NOMO-1 (cell line): ENCODE results near the gene ZFAND5.

Experiments used
- DNase-seq, 2 experiments: peaks; one replicate each; lab custom pipeline; 2025; ENCODE audit not compliant: unreplicated experiment in 2 of 2; lab: John Stamatoyannopoulos, UW

The ZFAND5 gene

DNA sequence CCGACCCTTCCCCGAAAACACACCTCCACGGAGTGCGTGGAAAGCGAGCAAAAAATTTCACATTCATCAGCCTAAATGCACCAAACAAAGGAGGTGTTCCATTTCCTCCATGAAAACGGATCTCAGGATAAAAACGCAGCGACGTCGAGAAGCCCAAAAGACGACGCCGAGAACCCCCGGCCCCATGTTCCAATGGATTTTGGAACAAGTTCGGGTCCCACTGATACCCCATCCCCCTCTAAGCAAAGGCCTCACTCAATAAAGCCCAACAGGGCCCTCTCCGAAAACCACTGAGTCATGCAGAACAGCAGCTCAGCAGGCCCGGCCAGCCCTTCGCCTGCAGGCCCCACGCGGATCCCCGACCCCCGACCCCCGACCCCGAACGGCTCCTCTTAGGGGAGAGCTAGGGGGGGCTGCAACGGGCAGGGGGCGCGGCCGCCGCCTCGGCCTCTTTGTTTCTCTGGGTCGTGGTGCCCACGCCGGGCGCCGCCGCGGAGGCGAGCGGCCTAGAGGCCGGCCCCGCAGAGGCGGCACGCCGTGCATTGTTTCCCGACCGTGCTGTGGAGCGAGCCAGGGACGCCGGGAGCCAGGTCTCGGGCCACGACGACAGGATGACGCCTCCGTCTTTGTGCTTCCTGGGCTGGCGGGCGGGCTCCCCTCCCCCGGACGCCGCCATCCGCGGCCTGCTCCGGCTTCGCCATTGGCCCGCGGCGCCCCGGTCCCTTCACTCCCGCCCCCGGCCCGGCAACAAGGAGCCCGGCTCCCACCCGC is 915 bp downstream of the ZFAND5 start:
- no peak for DNase-seq

DNA sequence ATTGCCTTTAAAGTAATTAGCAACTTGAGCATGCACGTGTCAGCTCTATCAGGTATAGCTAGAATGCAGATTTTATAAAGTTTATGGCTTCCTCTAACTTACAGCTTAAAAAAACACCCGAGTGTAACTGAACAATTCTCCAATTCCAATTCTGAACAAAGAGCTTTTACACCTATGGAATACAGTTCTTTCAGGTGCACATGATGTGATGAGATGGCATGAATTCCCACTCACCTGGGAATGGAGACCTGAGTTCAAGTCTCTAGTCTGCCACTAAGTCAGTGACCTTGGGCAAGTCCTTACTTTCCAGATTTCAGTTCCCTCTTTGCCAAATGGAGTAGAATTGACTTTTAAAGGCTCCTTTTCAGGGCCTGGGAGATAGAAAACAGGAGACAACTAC is 1.8 kb downstream of the ZFAND5 start:
- peak in 1 of 2 experiments; percentile 7 for DNase-seq

DNA sequence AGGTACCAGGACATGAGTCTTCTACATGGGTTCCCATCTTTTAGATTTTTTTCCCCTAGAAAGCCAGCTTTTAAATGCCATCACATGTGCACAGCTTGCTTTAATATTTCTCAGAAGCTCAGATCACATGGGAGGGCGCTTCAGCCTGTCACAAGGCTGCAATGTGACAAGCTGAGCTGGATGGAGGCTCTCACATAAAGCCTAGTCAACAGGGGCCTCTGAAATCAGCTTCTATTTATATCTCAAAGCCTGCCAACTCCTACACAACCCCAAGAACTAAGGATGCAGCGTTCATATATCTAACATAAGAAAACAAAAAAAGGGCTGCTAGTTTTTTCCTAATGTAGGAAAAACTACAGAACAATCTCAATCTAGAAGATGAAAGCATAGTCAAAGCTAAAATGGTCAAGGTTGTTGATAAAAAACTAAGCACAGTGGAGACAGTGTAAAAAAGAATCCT is 2.3 kb downstream of the ZFAND5 start:
- DNase-seq: peak; percentile 29 to 47

DNA sequence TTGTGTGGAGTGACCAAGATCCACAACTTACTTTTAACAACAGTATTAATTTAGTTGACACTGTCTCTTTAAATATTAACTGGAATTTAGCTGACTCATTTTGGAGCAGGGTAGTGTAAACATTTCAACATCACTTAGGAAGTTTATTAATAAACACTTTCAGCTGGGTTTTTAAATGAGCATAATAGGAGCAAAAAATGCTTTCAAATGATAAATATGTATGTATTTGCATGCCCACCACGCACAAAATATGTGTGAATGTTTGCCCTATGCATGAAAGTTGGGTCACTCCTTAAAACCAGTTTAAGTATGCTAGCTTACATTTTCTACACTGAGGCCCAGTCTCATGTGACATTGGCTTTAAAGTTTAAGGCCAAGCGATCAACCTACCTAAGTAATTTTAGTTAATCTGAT is 2.9 kb downstream of the ZFAND5 start:
- no peak for DNase-seq

DNA sequence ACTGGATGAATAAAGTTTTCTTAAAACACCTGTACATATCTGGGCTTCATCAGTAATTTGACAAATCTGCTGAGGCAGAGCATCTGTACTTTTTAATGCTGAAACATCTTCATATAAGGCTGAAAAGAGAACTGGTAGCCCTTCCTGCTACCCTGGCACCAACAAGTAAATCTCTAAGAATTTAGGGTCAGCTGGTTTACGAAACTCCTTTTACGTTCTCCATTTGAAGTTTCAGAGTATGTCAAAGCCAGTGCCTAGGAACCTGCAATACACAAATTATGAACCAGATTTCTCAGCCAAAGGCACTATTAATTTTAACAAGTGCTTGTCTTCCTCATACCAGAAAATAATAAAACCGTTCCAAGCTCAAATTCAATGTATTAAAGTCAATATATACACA is 3.8 kb downstream of the ZFAND5 start:
- DNase-seq: peak in 1 of 2 experiments; percentile 34

DNA sequence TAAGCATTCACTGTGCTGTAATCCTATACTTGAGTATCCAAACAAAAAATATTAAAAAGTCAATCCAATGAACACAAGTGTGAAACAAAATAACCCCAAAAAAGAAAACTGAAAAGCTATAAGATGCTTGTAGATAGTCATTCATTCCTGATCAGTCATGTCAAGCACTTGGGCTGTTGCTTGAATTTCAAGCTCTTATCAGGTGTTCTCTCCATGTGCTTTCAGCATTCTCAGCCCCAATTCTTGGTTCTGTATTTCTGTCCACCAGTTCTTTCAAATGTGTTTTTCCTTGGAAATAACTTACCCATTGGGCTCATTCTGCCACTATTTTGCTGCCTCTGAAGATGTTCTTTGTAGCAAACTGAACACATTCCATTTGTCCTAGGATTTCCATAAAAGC is 4.7 kb downstream of the ZFAND5 start:
- DNase-seq: no peak

DNA sequence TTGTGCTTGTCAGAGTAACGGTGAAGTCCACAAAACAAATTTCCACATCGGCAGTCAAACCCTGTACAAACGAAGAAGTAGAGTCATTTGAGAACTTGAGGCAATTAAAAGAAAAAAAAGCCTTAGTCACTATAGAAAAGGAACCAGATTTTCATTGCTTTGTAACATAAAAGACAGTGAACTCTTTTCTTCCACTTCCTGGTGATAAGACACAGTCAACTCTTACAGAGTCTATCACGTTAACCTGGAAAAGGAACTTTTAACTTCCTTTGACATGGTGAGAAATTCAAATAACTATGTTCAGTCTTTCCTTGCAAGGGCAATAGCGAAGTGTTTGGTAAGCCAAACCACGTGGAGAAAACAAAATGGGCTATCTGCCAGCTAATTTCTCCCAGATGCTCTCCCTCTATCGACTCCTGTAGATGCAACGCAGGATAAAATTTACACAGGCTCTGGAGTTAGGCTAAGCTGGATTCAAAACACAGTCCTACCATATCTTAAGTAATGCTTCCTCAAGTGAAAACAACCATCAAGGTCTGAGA is 8.9 kb downstream of the ZFAND5 start:
- DNase-seq: peak; percentile 50 to 69

DNA sequence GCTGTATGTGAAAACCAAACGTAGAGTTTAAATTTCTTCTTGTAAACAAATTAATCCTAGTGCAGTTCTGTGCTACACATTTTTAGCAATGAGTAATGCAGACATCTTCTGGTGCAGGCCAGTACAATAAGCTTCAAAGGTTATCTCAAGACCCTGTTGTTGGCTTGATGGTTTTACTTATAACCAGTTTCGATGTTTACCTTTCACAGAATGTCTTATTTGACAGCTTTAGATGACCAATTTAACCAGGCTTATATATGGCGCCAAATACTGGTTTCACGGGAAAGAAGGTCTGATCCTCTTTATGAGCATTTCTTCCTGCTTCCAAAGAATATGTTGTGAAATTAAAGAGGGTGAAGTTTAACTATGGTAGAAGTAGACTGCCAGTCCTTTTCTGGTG is 9.9 kb downstream of the ZFAND5 start:
- DNase-seq: no peak

DNA sequence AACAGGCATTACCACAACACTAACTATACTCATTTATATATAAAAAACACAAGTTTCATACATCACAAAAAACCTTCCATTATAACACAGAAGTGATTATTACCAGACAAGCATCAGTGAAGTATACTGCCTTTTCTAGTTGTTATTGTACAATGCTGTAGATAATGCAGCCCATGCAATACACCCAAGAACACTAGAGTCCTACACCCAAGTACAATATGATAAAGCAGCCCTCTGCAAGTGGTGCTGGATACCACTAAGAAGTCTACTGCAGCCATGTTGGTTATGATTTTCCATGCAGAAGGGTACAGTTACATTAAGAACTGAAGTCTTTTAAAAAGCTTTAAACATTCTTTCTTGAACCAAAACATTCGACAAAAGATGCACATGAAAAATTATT is 10.3 kb downstream of the ZFAND5 start:
- no peak for DNase-seq

DNA sequence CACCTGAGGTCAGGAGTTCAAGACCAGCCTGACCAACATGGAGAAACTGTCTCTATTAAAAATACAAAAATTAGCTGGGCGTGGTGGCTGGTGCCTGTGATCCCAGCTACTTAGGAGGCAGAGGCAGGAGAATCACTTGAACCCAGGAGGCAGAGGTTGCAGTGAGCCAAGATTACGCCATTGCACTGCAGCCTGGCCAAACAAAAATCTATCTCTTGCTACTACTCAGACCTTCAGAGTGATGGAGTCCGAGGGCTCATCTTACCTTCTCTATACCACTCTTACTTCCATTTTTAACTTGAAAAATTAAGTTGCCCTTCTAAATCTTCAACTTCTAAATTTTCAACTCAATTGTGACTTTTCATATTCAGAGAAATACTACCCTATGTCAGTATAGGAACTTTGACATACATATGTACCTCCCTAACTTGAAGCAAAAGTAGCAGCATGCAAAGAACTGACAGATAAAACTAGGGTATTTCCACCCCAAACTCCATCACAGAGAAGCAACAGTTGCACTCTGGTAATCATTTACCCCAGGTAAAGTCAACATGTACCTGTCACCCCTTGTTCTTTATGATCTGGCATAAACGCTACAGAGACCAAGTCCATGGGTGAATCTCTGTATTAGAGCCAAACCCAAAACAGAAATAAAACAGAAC is 11.4 kb downstream of the ZFAND5 start:
- DNase-seq: no peak

DNA sequence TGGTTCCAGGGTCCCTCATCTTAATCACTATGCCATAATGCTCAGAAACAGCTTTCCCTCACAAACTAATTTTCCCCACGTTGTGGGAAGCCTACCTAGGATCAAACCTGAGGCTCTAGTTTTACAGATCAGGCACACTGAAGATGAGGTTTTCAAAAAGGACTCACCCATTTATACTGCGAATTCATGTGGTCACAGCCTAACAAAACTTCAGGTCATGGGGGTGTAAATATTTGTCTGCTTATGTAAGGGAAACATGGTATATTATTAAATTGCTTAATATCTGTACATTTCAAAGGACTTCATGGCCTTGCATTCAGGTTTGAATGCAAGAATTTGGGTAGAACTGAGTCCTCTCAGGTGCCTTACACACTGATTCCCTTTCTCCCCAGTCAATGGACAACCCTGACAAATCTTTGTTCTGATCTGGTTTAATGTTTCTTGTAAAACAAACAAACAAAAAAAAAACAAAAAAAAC is 12.1 kb downstream of the ZFAND5 start:
- no peak for DNase-seq

DNA sequence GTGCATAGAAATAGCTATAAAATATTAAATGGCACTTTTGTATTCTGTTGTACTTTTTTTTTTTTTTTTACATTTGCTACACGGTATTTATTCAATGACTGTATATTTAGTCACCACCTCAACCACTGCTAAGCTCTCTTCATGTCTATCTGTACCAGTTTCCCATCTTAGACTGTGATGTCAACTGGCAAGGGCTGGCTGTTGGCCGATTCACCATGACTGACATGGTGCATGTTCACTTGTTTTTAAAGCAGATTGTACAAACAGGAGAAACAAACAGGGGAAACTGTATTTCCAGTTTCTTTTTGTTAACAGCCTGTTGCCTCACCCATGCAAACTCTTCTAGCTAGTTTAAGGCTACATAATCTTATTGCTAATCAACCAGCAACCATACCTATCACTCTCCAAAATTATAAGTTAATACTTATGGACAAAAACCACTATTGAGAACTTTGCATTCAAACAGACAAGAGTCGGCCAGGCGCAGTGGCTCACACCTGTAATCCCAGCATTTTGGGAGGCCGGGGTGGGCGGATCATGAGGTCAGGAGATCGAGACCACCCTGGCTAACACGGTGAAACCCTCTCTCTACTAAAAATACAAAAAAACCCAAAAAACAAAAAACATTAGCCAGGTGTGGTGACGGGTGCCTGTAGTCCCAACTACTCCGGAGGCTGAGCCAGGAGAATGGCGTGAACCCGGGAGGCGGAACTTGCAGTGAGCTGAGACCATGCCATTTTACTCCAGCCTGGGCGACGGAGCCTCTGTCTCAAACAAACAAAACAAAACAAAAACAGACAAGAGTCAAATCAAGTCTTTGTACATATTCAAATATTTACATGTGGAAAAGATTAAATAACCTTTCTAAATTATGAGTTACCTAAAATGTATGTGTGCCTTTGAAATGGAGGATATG is 13.2 kb downstream of the ZFAND5 start:
- DNase-seq: no peak

DNA sequence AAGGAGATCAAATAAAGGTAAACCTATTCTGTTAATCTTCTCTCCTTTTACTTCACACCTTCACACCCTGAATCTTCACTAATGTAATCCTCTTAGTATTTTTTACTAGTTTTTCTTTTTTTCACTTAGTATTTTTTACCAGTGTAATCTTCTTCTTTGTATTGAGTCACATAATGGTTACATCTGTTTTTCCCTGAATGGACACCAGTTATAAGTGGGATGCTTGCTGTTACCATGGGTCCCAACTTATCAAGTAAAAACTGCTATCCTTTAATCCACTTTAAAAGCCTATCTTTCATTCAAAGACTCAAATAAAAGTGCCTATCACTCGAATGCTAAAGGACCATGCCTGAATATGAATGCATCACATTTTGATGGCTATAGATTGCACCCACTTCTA is 15.1 kb downstream of the ZFAND5 start:
- no peak for DNase-seq

DNA sequence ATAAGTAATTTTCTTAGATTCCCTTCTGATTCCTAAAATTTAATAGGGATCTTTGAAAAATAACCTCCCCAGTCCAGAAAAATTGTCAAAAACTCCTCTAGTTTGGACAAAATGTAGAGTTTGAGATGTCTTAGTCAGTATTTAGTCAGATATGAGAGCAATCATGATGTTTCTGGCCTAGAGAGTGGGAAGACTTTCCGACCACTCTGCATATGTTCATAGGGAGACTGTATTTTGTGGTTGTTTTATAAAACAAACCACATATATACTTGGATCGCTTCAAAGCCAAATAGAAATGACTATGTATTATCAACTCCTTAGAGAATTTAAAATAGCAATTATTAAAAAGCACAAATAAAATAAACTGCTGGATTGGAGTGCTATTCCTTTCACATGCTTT is 15.8 kb downstream of the ZFAND5 start:
- no peak for DNase-seq

DNA sequence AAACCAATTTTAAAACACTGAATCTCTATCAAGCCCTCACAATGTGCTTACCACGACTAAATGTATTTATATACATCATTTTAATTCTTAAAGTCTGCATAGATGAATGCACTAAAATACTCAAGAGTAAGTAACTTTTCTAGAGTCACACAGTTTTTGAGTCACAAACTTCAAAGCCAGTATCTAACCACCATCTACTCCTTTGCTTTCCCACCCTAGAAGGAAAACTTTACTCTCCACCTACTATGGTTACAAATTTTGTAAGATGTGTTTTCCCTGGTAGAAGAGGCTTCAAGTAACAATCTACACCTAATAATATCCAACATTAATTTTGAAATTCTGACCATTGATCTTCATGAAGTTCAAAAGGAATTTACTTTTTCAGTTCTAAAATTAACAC is 18.7 kb downstream of the ZFAND5 start:
- DNase-seq: no peak

DNA sequence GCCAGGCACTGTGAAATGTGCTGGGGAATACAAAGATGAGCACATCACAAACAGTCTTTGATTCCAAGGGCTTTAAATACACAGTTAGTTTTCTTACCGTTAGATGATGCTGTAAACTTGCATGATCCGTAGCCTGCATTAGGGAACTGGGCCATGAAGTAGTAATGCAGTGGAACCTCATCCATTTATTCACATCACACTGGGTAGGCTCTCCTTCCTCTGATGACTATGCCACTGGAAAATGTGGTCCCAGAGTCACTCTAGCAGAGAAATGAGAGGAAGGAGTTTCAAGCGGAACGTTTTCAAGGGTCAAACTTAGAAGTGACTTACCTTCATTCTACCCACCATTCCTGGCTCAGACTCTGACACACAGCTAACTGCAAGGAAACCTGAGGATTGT is 26.4 kb downstream of the ZFAND5 start:
- no peak for DNase-seq

DNA sequence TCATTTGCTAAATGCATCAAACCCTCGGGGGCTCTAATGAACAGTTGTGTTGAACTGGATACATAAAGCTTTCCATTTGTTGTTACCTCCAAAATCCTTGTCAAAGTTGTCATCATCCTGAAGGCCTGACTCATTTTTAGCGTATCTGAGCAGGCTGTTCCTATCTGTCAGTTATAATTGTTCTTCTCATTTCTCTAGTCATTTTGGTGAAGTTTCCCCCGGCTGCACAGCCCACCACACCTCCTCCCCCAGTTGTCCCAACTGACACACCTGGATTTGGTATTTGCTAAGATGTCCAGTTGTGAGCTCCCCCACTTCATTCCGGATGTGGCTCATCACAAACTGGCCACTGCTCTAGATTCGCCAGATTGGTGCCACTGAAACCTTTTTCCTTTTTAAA is 27.7 kb downstream of the ZFAND5 start:
- DNase-seq: no peak

DNA sequence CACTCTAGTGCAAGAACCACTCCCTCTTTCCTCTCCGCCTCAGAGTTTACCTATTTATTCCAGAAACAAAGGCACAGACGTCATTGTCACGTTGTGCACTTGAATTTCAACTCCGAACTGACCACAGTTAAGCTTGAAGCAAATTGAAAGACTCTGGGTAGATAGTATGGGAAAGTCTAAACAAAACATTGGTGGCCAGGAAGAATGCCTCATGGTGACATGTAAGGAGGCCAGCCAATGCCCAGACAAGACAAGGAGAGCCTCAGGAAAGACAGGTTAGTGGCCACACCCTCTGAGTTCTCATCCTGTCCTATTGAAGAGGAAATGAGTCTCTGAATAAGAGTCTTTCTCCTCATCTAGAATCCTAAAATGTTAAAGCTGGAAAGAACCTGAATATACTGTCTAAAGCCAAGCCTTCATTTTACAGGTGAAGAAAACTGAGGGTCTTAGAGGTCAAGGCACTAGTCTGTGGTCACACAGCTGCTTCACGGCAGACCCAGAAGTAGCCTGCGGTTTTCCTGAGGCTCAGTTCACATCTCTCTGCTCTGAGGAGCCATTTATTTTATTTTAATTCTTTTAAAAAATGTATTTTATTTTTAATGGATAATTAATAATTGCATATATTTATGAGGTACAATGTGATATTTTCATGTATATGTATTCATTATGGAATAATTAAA is 30.2 kb downstream of the ZFAND5 start:
- no peak for DNase-seq

DNA sequence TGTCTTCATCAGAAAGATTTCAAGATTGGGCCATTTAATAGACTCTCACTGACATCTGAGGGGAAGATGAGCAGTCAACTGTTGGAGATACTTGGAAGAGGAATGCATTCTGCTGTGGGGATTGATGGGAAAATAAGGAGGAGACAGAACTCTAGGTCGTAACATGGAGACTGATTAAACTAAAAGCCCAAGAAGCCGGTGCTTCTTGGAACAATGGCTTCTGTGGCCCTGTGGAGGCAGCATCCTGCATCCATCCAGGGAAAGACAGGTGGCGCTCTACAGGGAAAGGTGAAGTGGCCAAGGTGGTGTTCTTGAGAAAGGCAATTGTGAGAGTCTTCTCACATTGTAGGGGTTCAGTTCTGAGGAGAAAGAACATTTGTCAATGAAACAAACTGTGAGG is 31.3 kb downstream of the ZFAND5 start:
- DNase-seq: no peak

DNA sequence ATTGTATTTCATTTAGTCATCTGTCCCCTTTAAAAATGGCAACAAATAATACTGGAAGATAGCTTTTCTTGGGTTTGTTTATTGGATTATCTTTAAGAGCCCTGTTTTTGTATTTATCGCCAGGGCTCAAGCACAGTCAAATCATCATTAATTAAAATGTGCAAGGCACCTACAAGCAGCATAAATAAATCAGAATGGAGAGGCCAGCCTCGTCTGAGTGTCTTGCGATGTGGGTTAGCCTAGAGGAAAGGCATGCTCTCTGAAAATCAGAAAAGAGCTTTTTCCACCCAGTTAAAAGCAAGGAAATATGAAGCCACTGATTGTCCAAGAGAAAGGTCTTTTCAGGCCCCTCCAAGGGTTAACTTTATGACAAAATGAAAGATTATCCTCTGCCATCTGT is 31.8 kb downstream of the ZFAND5 start:
- DNase-seq: no peak
